Measurements from ENCODE around the gene SCLT1. TPM values are rescaled to one million over a fixed set of nuclear protein-coding genes. Genes with fewer than 3 reads are reported as not detected.

The SCLT1 gene
- total RNA-seq, 2 donors from 2014 or later: 9.9 to 13.8 TPM

DNA sequence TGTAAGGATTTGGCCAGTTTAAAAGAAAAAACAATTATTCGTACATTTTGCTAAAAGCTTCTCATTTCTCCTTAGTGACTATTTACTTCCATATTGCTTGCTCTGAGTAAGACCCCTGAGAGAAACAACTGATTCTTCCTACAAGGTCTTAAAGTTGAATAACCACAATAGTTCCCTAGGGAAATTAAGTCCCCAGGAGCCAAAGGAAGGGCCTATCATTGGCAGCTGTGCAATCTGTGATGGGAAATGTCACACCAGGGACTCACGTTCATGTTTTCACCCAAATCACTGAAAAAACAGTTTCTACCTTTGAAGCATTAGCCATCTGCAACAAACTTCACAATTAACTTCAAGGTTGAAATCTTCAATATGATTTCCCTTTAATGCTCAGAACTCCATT lies 217.1 kb downstream of the SCLT1 start:
- 77% methylated on average over 2 of the region's 2 CpGs for WGBS, 2 donors
- ATAC-seq (no peak), DNase-seq (no peak)

DNA sequence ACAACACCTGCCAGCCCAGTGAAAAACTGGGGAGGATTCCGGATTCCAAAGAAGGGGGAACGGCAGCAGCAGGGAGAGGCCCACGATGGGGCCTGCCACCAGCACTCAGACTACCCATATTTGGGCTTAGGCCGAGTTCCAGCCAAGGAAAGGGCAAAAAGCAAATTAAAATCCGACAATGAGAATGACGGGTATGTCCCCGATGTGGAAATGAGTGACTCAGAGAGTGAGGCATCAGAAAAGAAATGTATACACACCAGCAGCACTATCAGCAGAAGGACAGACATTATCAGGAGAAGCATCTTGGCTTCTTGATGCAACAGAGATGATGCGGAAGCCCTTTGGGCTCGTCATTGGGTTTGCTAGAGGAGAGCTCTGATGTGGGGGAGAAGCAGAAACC lies 221.4 kb downstream of the SCLT1 start:
- peaks cover 12 to 31% of the 10 kb centered on the region in 2 donors for H3K36me3 ChIP-seq (replicated peaks in 1 of 2; ENCODE audit: insufficient read depth in 1 of 2, low read depth in 2 of 2)

More for the DNA sequence above, 217.1 kb downstream of the SCLT1 start:
- H3K4me3 ChIP-seq: no peak overlapping the region
- no peaks in the 10 kb centered on the region for H3K9me3 ChIP-seq
- no peak overlapping the region for H3K27ac ChIP-seq
- H3K27me3 ChIP-seq: no peaks in the 10 kb centered on the region
- no peaks in the 10 kb centered on the region for H3K4me1 ChIP-seq
- H3K36me3 ChIP-seq (replicated peaks in 1 of 2; ENCODE audit: insufficient read depth in 1 of 2, low read depth in 2 of 2): peaks cover 11% of the 10 kb centered on the region in 2 donors
- intact Hi-C loops (cut with DNase I): loop anchor here (10.0 kb wide), 1 partner anchor 51 kb away; no protein-coding TSS in a partner anchor
- TF ChIP-seq POLR2A (IDR thresholded peaks at IDR 0.05) (no peak), CTCF (IDR thresholded peaks at IDR 0.05) (no peak)

GRCh38 chr4:128869776-128870509 lies 223.4 kb downstream of the SCLT1 start:
- Histone ChIP-seq H3K9me3 (no peaks in the 10 kb centered on the region), H3K4me3 (no peak overlapping the region), H3K4me1 (no peaks in the 10 kb centered on the region), H3K36me3 (replicated peaks in 1 of 2; ENCODE audit: insufficient read depth in 1 of 2, low read depth in 2 of 2) (peaks cover 12 to 31% of the 10 kb centered on the region in 2 donors), H3K27me3 (no peaks in the 10 kb centered on the region), H3K27ac (no peak overlapping the region)
- DNase-seq (no peak), ATAC-seq (no peak)
- no peak for TF ChIP-seq CTCF (IDR thresholded peaks at IDR 0.05)
- TF ChIP-seq POLR2A (IDR thresholded peaks at IDR 0.05): no peak
- WGBS, 2 donors: 87 to 96% methylated on average over 2 of the region's 2 CpGs
- intact Hi-C loops (cut with DNase I): loop anchor here (5.0 to 10.0 kb wide), 2 partner anchors 45 to 308 kb away; no protein-coding TSS in a partner anchor

More for the DNA sequence above, 221.4 kb downstream of the SCLT1 start:
- Histone ChIP-seq H3K4me1 (no peaks in the 10 kb centered on the region), H3K4me3 (no peak overlapping the region), H3K27me3 (no peaks in the 10 kb centered on the region), H3K27ac (no peak overlapping the region), H3K9me3 (no peaks in the 10 kb centered on the region)
- no peak for ATAC-seq
- 92 to 95% methylated on average over 9 of the region's 9 CpGs for WGBS, 2 donors
- TF ChIP-seq POLR2A (IDR thresholded peaks at IDR 0.05) (no peak), CTCF (IDR thresholded peaks at IDR 0.05) (no peak)
- DNase-seq: no peak
- intact Hi-C loops (cut with DNase I): loop anchor here (10.0 kb wide), 1 partner anchor 47 kb away; no protein-coding TSS in a partner anchor

DNA sequence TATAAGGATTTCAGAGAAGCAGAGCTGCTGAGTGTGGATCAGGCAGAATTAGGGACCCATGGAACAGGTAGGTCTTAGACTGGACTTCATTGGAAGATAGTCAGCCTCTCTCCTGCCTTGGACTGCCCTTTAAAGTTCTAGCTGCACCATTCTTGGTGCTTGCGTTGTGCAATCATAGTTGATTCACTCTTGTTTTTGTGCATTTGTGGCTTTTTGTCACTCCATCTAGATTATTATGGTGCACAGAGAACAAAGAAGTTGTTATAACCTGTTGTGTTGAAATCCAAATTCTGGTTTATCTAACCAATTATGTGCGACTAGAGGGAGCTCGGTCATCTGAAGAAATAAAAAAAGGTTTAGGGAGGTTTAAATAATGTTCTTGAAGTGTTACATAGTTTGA lies 224.6 kb downstream of the SCLT1 start:
- DNase-seq: no peak
- intact Hi-C loops (cut with DNase I): loop anchor here (5.0 kb wide), 1 partner anchor 306 kb away; no protein-coding TSS in a partner anchor
- Histone ChIP-seq H3K9me3 (no peaks in the 10 kb centered on the region), H3K27ac (no peak overlapping the region), H3K27me3 (no peaks in the 10 kb centered on the region), H3K36me3 (replicated peaks in 1 of 2; ENCODE audit: insufficient read depth in 1 of 2, low read depth in 2 of 2) (peaks cover 12 to 34% of the 10 kb centered on the region in 2 donors), H3K4me3 (no peak overlapping the region), H3K4me1 (no peaks in the 10 kb centered on the region)
- ATAC-seq: no peak
- no peak for TF ChIP-seq POLR2A (IDR thresholded peaks at IDR 0.05)
- no peak for TF ChIP-seq CTCF (IDR thresholded peaks at IDR 0.05)
- 83 to 87% methylated on average over 3 of the region's 3 CpGs for WGBS, 2 donors

Data from body of pancreas (tissue), 4 donors.